T1000 (cell line): ENCODE measurements around the gene SHROOM3.

Source experiments
- DNase-seq: peaks from one replicate; lab custom pipeline; 2025; ENCODE audit warnings: mixed read lengths; lab: John Stamatoyannopoulos, UW

The SHROOM3 gene

GRCh38 chr4:76540486-76540885 is 105.5 kb downstream of the SHROOM3 start:
- no peak for DNase-seq

DNA sequence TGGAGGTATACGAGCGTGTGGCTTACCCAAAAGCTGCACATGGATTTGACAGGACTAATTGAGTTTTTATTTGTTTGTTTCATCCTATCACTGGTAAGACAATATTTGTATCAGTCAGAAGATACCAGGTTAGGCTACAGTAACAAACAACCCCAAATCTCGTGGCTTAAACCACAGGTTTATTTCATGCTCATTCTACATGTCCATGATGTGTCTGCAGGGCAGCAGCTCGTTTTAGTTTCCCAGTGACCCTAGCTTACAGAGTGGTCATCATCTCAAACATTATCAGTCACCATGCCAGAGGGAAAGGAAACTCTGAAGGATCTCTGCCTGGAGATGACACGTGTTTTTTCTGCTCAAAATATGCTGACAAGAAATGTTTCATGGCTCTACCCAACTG is 108.3 kb downstream of the SHROOM3 start:
- no peak for DNase-seq

- DNase-seq: no peak
These were observed 109.7 kb downstream of the SHROOM3 start for GRCh38 chr4:76544725-76545124.

DNA sequence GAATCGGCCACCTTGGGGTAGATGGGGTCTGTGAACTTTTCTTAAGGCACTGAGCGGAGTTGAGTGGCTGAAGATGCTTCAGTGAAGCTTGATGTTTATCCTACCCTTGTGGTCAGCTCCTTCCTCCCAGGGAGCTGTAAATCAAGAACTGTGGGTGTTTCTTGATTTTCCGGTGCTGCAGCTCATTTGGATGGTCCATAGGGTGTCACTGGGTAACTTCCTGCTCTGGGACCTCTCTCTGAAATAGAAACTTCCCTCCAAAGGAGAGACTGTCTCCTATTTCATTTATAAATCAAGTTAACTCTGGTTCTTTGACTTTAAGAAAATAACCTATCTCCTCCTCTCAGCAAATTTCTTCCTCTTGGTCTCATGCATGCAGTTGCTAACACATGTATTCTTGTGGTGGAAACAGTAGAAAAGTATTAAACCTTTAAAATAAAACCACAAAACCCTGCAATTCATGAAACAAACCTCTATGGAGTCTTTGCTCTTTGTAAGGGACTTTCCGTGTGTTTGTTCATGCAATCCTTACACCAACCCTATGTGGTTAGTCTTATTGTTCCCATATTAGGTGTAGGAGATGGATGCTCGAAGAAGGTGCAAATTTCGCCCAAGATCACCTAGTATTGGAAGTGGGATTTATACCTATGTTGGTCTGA is 110.3 kb downstream of the SHROOM3 start:
- no peak for DNase-seq

- DNase-seq: no peak
These were observed 111.3 kb downstream of the SHROOM3 start for GRCh38 chr4:76546327-76546726.

DNA sequence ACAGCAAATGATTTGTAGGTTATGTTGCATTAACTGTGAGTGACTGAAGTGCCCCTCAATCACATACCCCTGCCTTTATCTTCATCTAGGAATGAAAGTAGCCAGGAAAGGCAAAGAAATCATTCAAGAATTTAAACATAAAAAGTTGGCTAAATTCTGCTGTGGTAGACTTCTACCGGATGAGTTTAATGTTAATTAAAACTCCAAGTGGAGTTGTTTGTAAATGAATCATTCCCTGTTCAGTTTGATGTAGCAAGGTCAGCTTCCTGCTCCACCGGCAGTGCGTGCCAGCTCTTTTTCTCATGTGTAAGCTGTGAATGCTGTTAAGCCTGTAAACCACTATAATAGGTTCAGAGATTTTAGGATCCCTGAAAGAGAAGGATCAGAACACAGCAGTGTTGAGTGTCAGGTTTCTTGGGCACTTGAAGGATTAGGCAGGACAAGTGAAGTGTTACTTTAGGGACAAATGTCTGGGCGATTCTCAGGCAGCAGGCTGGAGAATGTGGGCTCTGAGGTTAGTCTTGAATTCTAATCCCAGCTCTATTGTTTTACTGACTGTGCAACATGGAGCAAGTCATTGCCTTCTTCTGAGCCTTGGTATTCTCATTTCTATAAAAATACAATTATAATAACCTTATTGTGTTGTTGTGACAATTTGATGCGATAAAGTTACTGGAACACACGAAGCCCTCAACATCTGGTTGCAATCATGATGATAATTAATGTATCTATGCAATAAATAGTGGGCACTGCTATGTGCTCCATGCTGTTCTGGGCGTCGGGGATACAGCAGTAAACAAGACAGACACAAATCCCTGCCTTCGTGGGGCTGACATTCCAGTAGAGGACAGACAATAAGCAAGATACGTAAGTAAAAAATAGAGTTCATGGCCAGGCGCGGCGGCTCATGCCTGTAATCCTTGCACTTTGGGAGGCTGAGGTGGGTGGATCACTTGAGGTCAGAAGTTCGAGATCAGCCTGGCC is 112.0 kb downstream of the SHROOM3 start:
- DNase-seq: no peak

- DNase-seq: no peak
These were observed 113.7 kb downstream of the SHROOM3 start for GRCh38 chr4:76548704-76549103.

- DNase-seq: no peak
These were observed 114.7 kb downstream of the SHROOM3 start for GRCh38 chr4:76549765-76550164.

- no peak for DNase-seq
These were observed 116.1 kb downstream of the SHROOM3 start for GRCh38 chr4:76550966-76551780.

GRCh38 chr4:76554630-76555029 is 119.6 kb downstream of the SHROOM3 start:
- no peak for DNase-seq

GRCh38 chr4:76556452-76556851 is 121.4 kb downstream of the SHROOM3 start:
- DNase-seq: no peak

DNA sequence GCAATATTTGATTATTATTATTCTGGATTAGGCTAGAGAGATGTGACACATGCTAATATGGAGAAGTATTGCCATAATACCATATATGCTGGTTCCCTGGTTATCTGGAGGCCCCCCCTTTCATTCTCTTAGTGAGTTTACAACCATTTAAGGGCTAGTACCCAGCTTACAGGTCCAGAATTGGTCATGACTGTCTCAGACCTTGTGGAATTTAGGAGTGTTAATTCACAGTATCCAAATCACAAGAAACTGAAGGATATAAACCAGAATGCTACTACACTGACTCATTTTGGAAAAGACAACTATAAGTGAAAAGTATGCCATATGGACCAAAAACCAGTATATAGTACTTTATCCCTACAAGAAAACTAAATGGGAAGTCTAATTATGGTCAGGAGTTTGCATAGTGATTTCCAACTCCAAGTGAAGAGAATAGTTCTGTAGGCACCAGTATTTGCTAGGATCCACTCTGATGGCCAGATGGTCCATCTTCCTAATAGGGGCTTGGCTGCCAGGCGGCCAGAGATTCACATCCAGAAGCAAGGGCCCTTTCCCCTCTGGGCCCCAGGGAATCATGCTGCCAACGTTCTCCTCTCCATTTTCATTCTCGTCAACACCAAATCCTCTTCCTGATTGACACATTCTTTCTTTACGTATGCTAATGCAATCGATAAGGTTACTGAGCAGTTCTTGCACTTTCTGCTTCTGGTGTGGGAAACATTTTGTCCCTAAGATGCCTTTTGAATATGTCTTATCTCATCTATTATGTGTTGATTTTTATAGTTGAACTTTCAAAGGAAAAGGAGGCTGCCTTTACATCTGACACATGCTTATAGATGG is 123.6 kb downstream of the SHROOM3 start:
- no peak for DNase-seq

GRCh38 chr4:76559236-76560071 is 124.4 kb downstream of the SHROOM3 start:
- DNase-seq: no peak

- DNase-seq: peak; percentile 7
These were observed 127.1 kb downstream of the SHROOM3 start for GRCh38 chr4:76562161-76562560.

- DNase-seq: no peak
These were observed 127.9 kb downstream of the SHROOM3 start for GRCh38 chr4:76562836-76563453.

DNA sequence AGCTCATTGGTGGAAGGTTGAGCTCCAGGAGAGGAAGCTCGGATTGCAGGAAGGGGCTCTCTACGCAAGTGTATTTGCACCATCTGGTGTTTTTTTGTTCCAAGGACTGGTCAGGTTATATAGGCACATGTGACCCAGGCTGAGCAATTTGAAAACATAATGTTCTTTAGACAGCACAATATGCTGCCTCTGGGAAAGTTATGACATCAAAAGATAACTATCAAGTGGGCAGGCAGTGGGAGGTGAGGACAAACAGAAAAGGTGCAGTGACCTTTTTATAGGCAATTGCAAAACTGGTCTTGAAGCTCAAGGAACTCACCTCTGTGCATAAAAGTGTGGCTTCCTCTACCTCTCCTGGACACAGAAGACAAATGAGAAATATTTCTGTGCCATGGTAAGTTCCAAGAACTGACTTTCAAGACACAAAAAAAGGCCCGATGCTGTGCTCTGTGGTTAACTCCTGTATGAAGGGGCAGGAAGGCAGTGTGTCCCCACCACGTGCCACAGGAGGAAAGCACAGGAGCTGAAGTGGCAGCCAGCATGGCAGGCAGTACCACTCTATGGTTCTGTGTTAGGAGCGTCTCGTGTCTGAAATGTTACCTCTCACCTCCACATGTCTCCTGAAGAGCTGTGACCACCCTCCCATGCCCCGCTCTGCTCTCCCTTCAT is 128.6 kb downstream of the SHROOM3 start:
- no peak for DNase-seq

DNA sequence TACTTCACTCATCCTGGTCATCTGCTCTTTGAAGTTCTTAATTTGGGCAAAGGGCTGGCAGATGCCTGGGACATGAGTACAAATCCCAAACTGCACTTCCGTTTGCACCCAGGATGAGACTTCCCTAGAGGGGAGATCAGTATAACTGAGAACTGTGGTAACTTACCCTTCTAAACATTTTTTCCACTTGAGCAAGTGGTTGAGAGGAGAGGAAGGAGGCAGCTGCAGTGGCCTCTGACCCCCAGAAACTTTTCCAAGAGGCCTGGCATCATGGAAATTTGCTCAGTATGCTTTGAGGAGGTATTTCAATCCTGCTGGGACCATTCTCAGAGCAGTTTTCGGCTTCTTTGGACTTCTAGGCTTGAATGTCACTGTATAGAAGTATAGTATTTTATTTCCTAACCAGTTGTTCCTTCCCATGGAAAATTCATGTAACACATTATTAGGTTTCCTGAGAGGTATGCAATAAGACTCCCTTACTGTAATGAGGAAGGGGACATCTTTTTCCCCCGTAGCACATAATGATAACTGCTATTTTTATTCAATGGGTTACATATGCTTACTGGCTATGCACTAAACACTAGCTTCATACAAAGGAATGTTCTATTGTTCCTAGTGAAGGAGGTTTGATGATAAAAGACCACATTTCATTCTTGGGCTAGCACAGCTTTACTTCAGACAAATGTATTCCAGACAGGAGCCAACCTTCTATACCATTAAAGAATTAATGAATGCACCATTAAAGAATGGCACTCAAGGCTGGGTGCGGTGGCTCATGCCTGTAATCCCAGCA is 129.3 kb downstream of the SHROOM3 start:
- no peak for DNase-seq

DNA sequence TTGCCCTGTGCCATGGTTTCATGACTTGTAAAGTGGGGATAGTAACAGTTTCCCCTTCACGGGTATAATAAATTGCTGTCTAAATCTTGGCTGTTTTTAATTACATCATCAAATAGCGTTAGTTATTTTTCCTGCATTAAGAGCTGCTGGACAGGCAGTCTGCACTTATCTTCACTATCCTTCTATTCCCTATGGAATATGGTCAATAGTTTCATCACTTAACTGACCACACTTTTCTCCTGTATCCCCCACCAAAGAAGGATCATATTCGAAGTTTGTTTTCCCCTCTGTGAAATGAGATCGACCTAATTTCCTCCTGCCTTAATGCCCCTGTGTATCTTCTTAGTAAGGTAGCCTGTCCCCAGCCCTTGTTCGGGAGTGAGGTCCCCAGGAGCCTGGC is 133.2 kb downstream of the SHROOM3 start:
- DNase-seq: no peak

GRCh38 chr4:76569225-76569624 is 134.2 kb downstream of the SHROOM3 start:
- no peak for DNase-seq
